Mucosa of stomach (tissue), 1 donor: ENCODE measurements around the gene LDLRAD4.

Experiments used
- H3K27me3 ChIP-seq: one replicate; pipeline ENCODE4 v1.7.0; 2013; ENCODE audit warnings: mild to moderate bottlenecking, low read length; ENCODE audit not compliant: control insufficient read depth, insufficient read depth
- H3K36me3 ChIP-seq: one replicate; pipeline ENCODE4 v1.7.0; 2013; ENCODE audit warnings: low read length; ENCODE audit not compliant: control insufficient read depth, insufficient read depth
- H3K4me1 ChIP-seq: one replicate; pipeline ENCODE4 v1.7.0; 2013; ENCODE audit warnings: mild to moderate bottlenecking, low read length; ENCODE audit not compliant: control insufficient read depth, insufficient read depth
- H3K4me3 ChIP-seq: one replicate; pipeline ENCODE4 v1.7.0; 2013; ENCODE audit warnings: low read length
- H3K9ac ChIP-seq: one replicate; pipeline ENCODE4 v1.7.0; 2013; ENCODE audit warnings: mild to moderate bottlenecking, low read length, moderate library complexity
- H3K9me3 ChIP-seq: one replicate; pipeline ENCODE4 v1.7.0; 2013; ENCODE audit warnings: mild to moderate bottlenecking, low read length, moderate library complexity; ENCODE audit not compliant: control insufficient read depth
- donor health status: Pancreatic carcinoma.

Gene LDLRAD4

DNA sequence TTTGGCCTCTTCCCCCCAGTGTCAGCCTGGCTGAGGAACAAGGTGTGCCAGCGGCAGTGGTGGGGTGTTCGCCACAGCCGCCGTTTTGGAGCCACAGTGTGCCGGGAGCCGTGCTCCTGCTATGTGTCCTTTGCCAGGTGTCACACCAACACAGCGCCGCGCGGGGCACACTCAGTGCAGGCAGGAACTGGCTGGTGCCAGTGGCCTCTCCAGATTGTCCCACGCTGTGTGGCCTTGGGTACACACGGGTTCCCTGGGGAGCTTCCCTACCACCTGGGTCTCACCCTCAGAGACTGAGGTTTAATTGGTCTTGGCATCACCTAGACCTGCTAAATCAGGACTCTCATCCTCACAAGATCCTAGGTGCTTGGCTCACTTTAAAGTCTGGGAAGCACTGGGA, 171.6 kb downstream of the LDLRAD4 start:
- Histone ChIP-seq H3K36me3 (no peaks in the 10 kb centered on the region), H3K9me3 (no peaks in the 10 kb centered on the region), H3K9ac (no peak overlapping the region), H3K4me3 (no peak overlapping the region), H3K4me1 (no peaks in the 10 kb centered on the region), H3K27me3 (no peaks in the 10 kb centered on the region)

DNA sequence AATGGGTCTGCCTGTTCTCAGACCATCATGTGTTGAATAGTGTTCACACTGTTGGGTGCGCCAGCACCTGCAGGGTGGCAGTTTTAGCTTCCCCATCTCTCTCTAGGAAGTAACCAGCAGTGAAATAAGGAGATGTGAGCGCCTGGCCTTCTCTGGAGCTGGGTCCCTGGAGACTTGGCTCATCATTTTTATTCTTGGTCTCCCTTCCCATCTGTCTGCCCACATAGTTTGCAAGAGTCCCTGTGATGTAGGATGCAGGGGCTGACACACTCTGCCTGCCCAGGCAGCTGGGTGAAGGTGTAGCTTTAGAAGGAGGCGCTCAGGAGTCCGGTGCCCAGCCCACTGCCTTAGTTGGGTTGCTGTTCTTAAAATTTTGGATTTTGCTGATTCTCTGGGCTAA, 172.2 kb downstream of the LDLRAD4 start:
- Histone ChIP-seq H3K27me3 (no peaks in the 10 kb centered on the region), H3K9ac (no peak overlapping the region), H3K36me3 (no peaks in the 10 kb centered on the region), H3K4me3 (no peak overlapping the region), H3K9me3 (no peaks in the 10 kb centered on the region), H3K4me1 (no peaks in the 10 kb centered on the region)

DNA sequence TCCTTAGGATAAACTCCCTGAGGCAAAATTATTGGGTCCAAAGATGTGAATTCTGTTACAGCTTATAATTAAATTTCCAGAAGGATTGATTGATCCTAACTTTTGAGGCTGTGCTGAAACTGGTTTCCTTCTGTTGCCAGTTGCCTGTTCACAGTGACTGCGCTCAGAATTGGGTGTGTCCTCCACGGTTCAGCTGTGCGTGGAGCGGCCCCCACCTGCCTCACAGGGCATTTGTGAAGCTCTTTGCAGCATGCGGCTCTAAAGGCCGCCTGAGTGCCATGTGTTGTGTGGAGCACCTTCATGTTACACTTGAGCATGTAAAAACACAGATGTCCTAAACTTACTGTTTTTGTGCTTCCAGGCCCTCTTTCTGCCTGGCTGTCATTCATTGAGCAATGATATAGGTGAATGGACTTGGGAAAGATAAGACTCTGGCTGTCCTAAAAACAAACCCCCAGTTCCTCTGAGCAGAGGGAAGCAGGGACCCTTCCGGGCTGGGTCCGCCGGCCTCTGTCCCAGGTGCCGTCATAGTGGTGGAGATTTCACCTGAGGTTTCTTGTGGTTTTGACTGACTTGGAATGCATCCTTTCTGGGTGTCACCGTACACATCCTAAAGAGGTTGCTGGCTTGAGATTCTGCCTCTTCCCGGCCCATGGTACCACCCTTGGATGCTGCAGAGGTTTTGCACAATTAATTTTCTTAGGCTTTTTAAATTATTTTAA, 173.6 kb downstream of the LDLRAD4 start:
- no peak overlapping the region for H3K4me3 ChIP-seq
- no peaks in the 10 kb centered on the region for H3K4me1 ChIP-seq
- no peaks in the 10 kb centered on the region for H3K36me3 ChIP-seq
- H3K9ac ChIP-seq = no peak overlapping the region
- H3K9me3 ChIP-seq = no peaks in the 10 kb centered on the region
- H3K27me3 ChIP-seq = no peaks in the 10 kb centered on the region

DNA sequence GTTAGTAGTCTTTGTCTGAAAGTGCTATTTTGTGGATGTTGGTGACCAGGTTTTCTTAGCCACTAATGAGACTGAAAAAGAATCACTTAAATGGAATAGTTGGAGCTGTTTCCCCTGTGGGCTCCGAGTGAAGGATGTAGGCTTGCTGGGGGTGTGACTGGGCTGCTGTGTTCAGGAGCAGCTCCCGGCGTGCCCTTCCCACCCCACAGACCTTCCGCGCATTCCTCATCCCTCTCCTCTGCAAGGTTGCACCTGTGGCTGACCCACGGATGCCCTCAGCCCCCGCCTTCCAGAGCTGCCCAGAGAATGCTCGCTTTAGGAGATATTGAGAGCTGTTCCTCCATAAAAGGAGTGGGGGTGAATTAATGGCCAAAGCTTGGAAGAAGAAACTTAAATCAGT, 174.3 kb downstream of the LDLRAD4 start:
- H3K9ac ChIP-seq = no peak overlapping the region
- H3K9me3 ChIP-seq = no peaks in the 10 kb centered on the region
- H3K36me3 ChIP-seq = no peaks in the 10 kb centered on the region
- H3K4me3 ChIP-seq = no peak overlapping the region
- no peaks in the 10 kb centered on the region for H3K4me1 ChIP-seq
- no peaks in the 10 kb centered on the region for H3K27me3 ChIP-seq

DNA sequence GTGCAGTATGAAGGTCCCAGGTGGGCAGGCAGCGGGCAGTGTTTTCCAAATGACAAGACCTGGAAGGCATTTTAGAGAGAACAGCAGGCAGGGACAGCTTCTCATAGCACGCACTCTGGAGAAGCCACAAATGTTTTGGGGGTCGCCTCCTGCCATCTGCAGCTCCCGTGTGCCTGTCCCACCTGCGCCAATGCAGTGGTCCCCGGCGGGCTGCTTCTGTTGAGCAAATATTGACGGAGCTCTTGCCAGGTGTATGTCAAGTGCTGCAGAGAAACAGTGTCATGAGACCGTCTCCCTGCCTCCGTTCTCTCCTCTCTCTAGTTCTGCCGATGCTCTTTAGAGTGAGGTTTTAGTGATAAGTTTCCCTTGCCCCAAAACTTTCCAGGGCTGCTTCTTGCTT, 174.8 kb downstream of the LDLRAD4 start:
- Histone ChIP-seq H3K9ac (no peak overlapping the region), H3K36me3 (no peaks in the 10 kb centered on the region), H3K4me3 (no peak overlapping the region), H3K9me3 (no peaks in the 10 kb centered on the region), H3K27me3 (no peaks in the 10 kb centered on the region), H3K4me1 (no peaks in the 10 kb centered on the region)

DNA sequence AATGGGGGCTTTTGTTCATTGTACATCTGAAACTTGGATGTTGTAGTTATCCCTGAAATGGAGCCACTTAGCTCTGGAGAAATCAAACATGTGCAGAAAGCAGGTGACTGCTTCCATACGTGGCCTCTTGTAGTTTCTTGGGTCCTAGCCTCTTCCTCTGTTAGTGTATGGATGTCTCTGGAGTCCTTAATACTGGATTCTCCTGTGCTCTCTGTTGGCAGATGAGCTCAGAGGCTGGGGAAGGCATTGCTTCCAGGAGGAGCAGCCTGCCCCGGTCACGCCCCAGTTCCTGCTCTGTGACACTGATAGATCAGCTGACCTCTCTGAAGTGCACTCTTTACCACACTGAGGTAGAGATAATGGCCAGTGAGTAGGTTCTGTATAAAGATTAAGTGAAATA, 176.2 kb downstream of the LDLRAD4 start:
- no peak overlapping the region for H3K4me3 ChIP-seq
- no peaks in the 10 kb centered on the region for H3K27me3 ChIP-seq
- no peak overlapping the region for H3K9ac ChIP-seq
- no peaks in the 10 kb centered on the region for H3K4me1 ChIP-seq
- no peaks in the 10 kb centered on the region for H3K9me3 ChIP-seq
- no peaks in the 10 kb centered on the region for H3K36me3 ChIP-seq

DNA sequence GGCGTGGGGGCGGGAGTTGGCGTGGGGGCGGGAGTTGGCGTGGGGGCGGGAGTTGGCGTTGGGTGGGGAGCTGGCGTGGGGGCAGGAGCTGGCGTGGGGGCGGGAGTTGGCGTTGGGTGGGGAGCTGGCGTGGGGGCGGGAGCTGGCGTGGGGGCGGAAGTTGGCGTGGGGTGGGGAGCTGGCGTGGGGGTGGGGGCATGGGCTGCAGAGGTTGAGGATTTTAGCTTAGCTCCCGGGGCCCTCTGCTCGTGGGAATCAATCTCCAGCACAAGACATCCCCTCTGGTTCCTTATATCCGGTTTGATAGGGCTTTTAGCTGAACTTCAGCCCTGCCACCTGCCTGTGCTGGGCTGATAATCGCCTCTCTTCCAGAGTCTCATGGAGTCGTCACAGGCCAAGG, 177.0 kb downstream of the LDLRAD4 start:
- H3K9ac ChIP-seq = no peak overlapping the region
- H3K9me3 ChIP-seq = no peaks in the 10 kb centered on the region
- H3K36me3 ChIP-seq = no peaks in the 10 kb centered on the region
- no peaks in the 10 kb centered on the region for H3K27me3 ChIP-seq
- no peak overlapping the region for H3K4me3 ChIP-seq
- H3K4me1 ChIP-seq = no peaks in the 10 kb centered on the region

DNA sequence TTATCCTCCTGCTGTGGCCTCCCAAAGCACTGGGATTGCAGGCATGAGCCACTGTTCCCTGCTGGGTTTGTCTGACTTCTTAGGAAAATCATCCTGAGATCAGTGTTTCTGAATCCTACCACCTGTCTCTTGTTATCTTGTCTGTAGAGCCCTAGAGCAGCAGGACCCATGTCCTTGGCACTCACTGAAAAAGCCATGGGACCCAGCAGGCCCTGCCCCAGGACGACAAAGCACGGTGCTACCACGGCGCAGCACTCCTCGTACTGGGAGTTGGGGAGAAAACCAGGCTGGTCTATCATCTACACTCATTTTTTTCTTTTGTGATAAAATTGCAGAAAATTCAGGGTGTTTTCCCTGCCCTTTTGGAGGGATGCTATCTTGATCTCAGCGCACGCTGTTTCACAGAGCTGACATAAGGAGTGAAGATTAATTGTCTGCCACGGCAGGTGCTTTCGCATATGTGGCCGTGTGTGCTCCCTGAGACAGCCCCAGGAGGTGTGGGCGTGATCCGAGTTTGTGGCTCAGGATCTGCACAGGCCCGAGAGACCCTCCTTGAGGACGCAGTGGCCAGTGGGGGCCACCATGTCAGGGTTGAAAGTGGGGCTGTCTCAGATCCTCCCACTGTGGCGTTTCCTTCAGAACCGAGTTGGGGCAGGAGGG, 179.1 kb downstream of the LDLRAD4 start:
- Histone ChIP-seq H3K36me3 (no peaks in the 10 kb centered on the region), H3K27me3 (no peaks in the 10 kb centered on the region), H3K4me3 (no peak overlapping the region), H3K9ac (no peak overlapping the region), H3K4me1 (no peaks in the 10 kb centered on the region), H3K9me3 (no peaks in the 10 kb centered on the region)

DNA sequence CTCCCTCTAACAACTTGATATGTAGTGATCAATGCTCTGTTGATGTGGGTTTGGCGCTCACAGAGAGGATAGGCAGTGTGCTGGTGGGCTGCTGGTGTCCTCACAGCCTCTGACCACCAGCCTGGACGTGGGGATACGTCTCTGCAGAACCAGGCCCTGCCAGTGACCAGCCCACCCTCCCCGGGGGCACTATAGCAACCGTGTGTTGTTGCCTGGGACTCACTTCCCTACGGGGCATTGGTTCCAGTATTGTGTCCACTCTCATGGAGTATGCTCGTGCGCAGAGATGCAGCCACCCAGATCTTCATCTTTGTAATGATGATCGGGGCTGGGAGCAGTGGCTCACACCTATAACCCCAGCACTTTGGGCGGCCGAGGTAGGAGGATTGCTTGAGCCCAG, 180.1 kb downstream of the LDLRAD4 start:
- Histone ChIP-seq H3K27me3 (no peaks in the 10 kb centered on the region), H3K4me3 (no peak overlapping the region), H3K4me1 (no peaks in the 10 kb centered on the region), H3K9me3 (no peaks in the 10 kb centered on the region), H3K9ac (no peak overlapping the region), H3K36me3 (no peaks in the 10 kb centered on the region)

DNA sequence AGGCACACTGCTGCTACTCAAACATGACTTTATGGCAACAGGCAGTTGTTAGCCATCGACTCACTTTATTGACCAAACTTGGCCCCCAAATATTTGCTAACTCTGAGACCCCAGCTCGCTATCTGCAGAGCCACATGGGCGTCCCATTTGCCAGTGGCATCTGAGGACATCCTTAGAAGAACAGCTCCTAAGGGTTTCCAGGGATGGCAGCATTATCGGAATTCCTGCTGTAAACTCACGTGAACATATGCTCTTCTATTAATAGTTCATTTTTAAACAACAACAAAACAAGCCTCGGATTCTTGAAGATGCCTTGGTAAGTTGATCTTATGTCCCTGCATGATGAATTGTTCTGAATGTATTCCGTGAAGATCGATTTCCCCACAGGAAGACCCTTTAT, 181.0 kb downstream of the LDLRAD4 start:
- Histone ChIP-seq H3K9me3 (no peaks in the 10 kb centered on the region), H3K4me1 (no peaks in the 10 kb centered on the region), H3K36me3 (no peaks in the 10 kb centered on the region), H3K9ac (no peak overlapping the region), H3K4me3 (no peak overlapping the region), H3K27me3 (no peaks in the 10 kb centered on the region)

DNA sequence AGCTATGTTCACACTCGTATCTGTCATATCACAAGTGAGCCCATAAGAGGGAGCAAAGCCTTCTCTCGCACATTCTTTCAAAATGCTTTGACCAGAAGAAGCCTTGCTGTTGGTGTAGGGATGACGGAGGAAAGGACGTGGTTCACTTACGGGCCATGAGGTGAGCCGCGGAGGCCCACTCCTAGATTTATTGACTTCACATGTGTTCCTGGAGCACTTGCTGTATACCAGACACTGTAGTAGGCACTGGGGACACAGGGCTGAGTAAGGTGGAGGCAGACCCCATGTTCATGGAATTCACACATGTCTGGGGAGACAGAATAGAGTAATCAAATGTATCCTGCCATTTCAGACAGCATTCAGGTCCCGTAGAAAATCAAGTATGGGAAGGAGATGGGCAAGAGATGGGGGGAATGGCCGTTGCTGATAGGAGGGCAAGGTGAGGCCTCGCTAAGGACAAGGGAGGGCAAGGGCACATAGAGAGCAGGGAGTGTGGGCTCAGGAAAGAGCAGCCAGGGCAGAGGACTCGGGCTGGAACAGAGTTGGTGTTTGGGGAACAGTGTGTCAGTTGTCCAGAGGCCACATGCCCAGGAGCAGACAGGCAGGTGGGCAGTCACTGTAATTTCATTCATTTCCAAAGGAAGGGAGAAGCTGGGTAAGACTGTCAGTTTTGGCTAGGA, 182.2 kb downstream of the LDLRAD4 start:
- Histone ChIP-seq H3K4me3 (no peak overlapping the region), H3K9me3 (no peaks in the 10 kb centered on the region), H3K4me1 (no peaks in the 10 kb centered on the region), H3K36me3 (no peaks in the 10 kb centered on the region), H3K9ac (no peak overlapping the region), H3K27me3 (no peaks in the 10 kb centered on the region)

DNA sequence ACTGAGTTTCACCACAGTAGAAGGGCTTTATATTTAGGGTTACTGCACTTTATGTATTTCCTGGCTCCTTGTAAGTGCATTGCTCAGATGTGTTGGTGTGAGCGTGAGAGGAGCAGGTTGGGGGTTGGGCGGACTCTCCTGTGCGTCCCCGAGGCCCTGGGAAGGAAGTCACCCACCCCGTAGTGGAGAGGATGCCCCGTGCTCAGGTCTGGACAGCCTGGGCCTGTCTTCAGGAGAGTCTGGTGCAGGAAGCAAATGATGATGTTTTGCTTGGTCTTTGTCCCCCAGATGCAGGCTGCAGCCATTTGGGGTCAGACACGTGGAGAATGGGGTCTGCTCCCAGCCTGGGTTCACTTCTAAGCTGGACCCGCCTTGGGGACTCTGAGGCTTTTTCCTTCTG, 182.8 kb downstream of the LDLRAD4 start:
- H3K36me3 ChIP-seq = no peaks in the 10 kb centered on the region
- H3K9me3 ChIP-seq = no peaks in the 10 kb centered on the region
- no peak overlapping the region for H3K4me3 ChIP-seq
- H3K4me1 ChIP-seq = no peaks in the 10 kb centered on the region
- H3K9ac ChIP-seq = no peak overlapping the region
- no peaks in the 10 kb centered on the region for H3K27me3 ChIP-seq
